Vagina (tissue), 2 donors: Measurements from ENCODE around the gene ZBTB47. TPM values are rescaled to one million over a fixed set of nuclear protein-coding genes. Genes with fewer than 3 reads are reported as not detected.

ENCODE experiments used
- DNase-seq, 2 donors: peaks; one replicate each; pipeline ENCODE4 v3.0.0-alpha.2; 2017; ENCODE audit errors: extremely low spot score in 2 of 2
- H3K27ac ChIP-seq: fragments of 200-600 bp; sonication (generic); one replicate; pipeline ENCODE4 v1.5.1; 2019
- H3K27me3 ChIP-seq: fragments of 200-600 bp; sonication (generic); one replicate; pipeline ENCODE4 v1.5.1; 2019
- H3K36me3 ChIP-seq, 2 donors: fragments of 200-600 bp; sonication (generic); one replicate each; pipeline ENCODE4 v1.5.1; 2017 to 2019
- H3K4me1 ChIP-seq: fragments of 200-600 bp; sonication (generic); one replicate; pipeline ENCODE4 v1.5.1; 2019
- H3K4me3 ChIP-seq, 2 donors: fragments of 200-600 bp; sonication (generic); 1 replicate in 1 of 2; 2 replicates in 1 of 2; pipeline ENCODE4 v1.5.1; 2016 to 2019
- H3K9me3 ChIP-seq: fragments of 200-600 bp; sonication (generic); one replicate; pipeline ENCODE4 v1.5.1; 2019
- POLR2A ChIP-seq, 2 donors: fragments of 450-650 bp; IDR thresholded peaks; one replicate each; pipeline ENCODE4 v1.6.1; 2017; ENCODE audit warnings: antibody characterized with exemption in 2 of 2, mild to moderate bottlenecking in 2 of 2, moderate library complexity in 2 of 2
- POLR2AphosphoS5 ChIP-seq, 2 donors: sonication (generic); formaldehyde crosslinking; IDR thresholded peaks; one replicate each; pipeline ENCODE4 v1.9.0; 2017; ENCODE audit warnings: antibody characterized with exemption in 2 of 2, mild to moderate bottlenecking in 2 of 2, low read depth in 1 of 2; ENCODE audit not compliant: insufficient read depth in 1 of 2
- intact Hi-C: fragments of 100-400 bp; cut with DNase I; formaldehyde crosslinking; loops from one replicate; pipeline ENCODE4 v1.15.1; 2023
- total RNA-seq: library from RNA; depleted of rRNA; stranded (reverse); fragments of >200 nt; gene quantifications from one replicate; pipeline ENCODE4 v1.2.3, GENCODE V29; 2016
- TF ChIP-seq, protein P1 (sequence below), 3 experiments: fragments of 450-650 bp in 2 of 3; fragments of 200-600 bp in 1 of 3; sonication (generic) in 1 of 3; IDR thresholded peaks; one replicate each; pipeline ENCODE4 v1.5.1; 2017 to 2019; ENCODE audit warnings: antibody characterized with exemption in 3 of 3, mild to moderate bottlenecking in 2 of 3, moderate library complexity in 2 of 3

The ZBTB47 gene
- total RNA-seq, 1 donor from 2014 or later: 47.9 TPM

DNA sequence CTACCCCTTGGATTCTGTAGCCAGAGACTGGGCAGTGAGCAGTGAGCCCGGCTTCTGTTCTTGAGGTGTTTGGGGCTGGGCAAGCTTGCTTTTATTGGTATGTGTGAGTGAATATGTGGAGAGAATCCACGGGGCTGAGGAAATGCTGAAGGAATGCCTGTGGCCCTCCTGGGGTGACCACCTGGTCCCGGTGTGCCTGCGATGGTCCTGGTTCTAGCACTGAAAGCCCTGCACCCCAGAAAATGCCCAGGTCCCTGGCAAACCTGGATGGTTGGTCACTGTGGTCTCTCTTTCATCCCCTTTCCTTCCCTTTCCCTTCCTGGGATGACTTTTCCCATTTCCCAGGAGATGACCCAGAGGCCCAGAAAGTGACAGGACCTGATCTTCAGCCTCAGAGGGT, 4.2 kb downstream of the ZBTB47 start:
- peaks cover 0 to 7% of the 10 kb centered on the region in 2 donors for H3K36me3 ChIP-seq
- H3K27me3 ChIP-seq: no peaks in the 10 kb centered on the region
- H3K4me3 ChIP-seq: no peak overlapping the region
- TF ChIP-seq, protein P1, sequence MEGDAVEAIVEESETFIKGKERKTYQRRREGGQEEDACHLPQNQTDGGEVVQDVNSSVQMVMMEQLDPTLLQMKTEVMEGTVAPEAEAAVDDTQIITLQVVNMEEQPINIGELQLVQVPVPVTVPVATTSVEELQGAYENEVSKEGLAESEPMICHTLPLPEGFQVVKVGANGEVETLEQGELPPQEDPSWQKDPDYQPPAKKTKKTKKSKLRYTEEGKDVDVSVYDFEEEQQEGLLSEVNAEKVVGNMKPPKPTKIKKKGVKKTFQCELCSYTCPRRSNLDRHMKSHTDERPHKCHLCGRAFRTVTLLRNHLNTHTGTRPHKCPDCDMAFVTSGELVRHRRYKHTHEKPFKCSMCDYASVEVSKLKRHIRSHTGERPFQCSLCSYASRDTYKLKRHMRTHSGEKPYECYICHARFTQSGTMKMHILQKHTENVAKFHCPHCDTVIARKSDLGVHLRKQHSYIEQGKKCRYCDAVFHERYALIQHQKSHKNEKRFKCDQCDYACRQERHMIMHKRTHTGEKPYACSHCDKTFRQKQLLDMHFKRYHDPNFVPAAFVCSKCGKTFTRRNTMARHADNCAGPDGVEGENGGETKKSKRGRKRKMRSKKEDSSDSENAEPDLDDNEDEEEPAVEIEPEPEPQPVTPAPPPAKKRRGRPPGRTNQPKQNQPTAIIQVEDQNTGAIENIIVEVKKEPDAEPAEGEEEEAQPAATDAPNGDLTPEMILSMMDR (IDR thresholded peaks at IDR 0.05): no peak
- TF ChIP-seq POLR2A (IDR thresholded peaks at IDR 0.05) (no peak), POLR2AphosphoS5 (IDR thresholded peaks at IDR 0.05; ENCODE audit: insufficient read depth in 1 of 2, low read depth in 1 of 2) (no peak)
- peak overlapping the region; percentile 96 for H3K27ac ChIP-seq
- H3K9me3 ChIP-seq: no peaks in the 10 kb centered on the region
- peaks cover 57% of the 10 kb centered on the region for H3K4me1 ChIP-seq
- DNase-seq: no peak
- intact Hi-C loops: no loop called here

DNA sequence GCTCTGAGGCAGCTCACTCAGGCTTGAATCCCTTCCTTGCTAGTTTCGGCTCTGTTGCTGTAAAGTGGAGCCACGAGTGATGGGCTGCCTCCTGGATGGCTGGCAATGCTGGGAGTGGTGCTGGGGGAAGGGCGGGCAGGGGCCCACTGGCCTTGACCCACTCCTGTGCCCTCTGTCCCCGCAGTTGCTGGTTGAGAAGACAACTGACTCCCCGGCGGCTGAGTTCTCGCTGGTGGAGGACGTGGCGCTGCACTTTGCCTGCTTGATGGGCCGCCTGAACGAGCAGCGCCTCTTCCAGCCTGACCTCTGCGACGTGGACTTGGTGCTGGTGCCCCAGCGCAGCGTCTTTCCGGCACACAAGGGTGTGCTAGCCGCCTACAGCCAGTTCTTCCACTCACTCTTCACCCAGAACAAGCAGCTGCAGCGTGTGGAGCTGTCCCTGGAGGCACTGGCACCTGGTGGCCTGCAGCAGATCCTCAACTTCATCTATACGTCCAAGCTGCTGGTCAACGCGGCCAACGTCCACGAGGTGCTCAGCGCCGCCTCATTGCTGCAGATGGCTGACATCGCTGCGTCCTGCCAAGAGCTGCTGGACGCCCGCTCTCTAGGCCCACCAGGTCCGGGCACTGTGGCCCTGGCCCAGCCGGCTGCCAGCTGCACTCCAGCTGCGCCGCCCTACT, 4.7 kb downstream of the ZBTB47 start:
- Histone ChIP-seq H3K4me1 (peaks cover 52% of the 10 kb centered on the region), H3K36me3 (peaks cover 0 to 7% of the 10 kb centered on the region in 2 donors), H3K4me3 (no peak overlapping the region), H3K27me3 (no peaks in the 10 kb centered on the region), H3K9me3 (no peaks in the 10 kb centered on the region), H3K27ac (peak overlapping the region; percentile 96)
- TF ChIP-seq, protein P1 (IDR thresholded peaks at IDR 0.05): no peak
- TF ChIP-seq POLR2AphosphoS5 (IDR thresholded peaks at IDR 0.05; ENCODE audit: insufficient read depth in 1 of 2, low read depth in 1 of 2): no peak
- TF ChIP-seq POLR2A (IDR thresholded peaks at IDR 0.05): no peak
- DNase-seq: peak in 1 of 2 donors; percentile 84
- intact Hi-C loops: no loop called here

DNA sequence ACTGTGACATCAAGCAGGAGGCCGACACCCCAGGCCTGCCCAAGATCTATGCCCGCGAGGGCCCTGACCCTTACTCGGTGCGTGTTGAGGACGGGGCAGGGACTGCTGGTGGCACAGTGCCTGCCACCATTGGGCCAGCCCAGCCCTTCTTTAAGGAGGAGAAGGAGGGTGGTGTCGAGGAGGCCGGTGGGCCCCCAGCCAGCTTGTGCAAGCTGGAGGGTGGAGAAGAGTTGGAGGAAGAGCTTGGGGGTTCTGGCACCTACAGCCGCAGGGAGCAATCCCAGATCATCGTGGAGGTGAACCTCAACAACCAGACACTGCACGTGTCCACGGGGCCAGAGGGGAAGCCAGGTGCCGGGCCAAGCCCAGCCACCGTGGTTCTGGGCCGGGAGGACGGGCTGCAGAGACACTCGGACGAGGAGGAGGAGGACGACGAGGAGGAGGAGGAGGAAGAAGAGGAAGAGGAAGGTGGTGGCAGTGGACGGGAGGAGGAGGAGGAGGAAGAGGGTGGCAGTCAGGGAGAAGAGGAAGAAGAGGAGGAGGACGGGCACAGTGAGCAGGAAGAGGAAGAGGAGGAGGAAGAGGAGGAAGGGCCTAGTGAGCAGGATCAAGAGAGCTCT, 5.4 kb downstream of the ZBTB47 start:
- DNase-seq: peak in 1 of 2 donors; percentile 86
- Histone ChIP-seq H3K9me3 (no peaks in the 10 kb centered on the region), H3K4me1 (peaks cover 45% of the 10 kb centered on the region), H3K36me3 (peaks cover 0 to 7% of the 10 kb centered on the region in 2 donors), H3K4me3 (no peak overlapping the region), H3K27ac (peak overlapping the region; percentile 44), H3K27me3 (no peaks in the 10 kb centered on the region)
- intact Hi-C loops: no loop called here
- no peak for TF ChIP-seq POLR2A (IDR thresholded peaks at IDR 0.05)
- no peak for TF ChIP-seq POLR2AphosphoS5 (IDR thresholded peaks at IDR 0.05; ENCODE audit: insufficient read depth in 1 of 2, low read depth in 1 of 2)
- TF ChIP-seq, protein P1 (IDR thresholded peaks at IDR 0.05): no peak

DNA sequence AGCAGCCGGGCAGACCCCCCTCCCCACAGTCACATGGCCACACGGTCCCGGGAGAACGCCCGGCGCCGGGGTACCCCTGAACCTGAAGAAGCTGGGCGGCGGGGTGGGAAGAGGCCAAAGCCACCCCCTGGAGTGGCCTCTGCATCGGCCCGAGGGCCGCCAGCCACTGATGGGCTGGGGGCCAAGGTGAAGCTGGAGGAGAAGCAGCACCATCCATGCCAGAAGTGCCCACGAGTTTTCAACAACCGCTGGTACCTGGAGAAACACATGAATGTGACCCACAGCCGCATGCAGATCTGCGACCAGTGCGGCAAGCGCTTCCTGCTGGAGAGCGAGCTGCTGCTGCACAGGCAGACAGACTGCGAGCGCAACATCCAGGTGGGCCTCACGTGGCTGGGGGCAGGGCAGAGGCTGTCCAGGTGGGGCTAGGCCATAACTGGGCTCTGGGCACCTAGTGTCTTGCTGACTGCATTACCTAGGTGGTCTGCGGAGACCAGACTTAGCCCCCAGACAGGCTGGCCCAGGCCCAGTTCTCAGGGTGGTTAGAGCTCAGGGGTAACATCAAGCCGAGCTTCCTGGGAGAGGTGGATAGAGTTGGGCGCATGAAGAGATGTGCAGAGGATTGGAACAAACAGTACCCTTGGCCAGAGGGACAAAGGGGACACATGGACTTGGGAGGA, 6.1 kb downstream of the ZBTB47 start:
- Histone ChIP-seq H3K4me1 (peaks cover 45% of the 10 kb centered on the region), H3K4me3 (no peak overlapping the region), H3K27me3 (no peaks in the 10 kb centered on the region), H3K36me3 (peaks cover 0 to 7% of the 10 kb centered on the region in 2 donors), H3K9me3 (no peaks in the 10 kb centered on the region), H3K27ac (peak overlapping the region; percentile 44)
- intact Hi-C loops: no loop called here
- peak in 1 of 2 donors; percentile 83 for DNase-seq
- TF ChIP-seq, protein P1 (IDR thresholded peaks at IDR 0.05): no peak
- no peak for TF ChIP-seq POLR2A (IDR thresholded peaks at IDR 0.05)
- TF ChIP-seq POLR2AphosphoS5 (IDR thresholded peaks at IDR 0.05; ENCODE audit: insufficient read depth in 1 of 2, low read depth in 1 of 2): no peak
